HepG2 (cell line): ENCODE measurements around the gene MRPS21. TPM values are rescaled to one million over a fixed set of nuclear protein-coding genes. Genes with fewer than 3 reads are reported as not detected.

Experiments used
- FOXA3 ChIP-seq: IDR thresholded peaks from 2 replicates; pipeline ENCODE4 v1.6.1; 2016; ENCODE audit warnings: missing genetic modification reagents, missing compliant biosample characterization
- FOXK2 ChIP-seq: fragments of 450-650 bp; IDR thresholded peaks from 2 replicates; pipeline ENCODE4 v1.6.1; 2016
- IKZF5 ChIP-seq: IDR thresholded peaks from 2 replicates; pipeline ENCODE4 v1.6.1; 2018; ENCODE audit warnings: missing genetic modification reagents, mild to moderate bottlenecking, missing compliant biosample characterization
- IRX3 ChIP-seq: sonication (generic); formaldehyde crosslinking; IDR thresholded peaks from 2 replicates; pipeline ENCODE4 v1.8.1; 2023; ENCODE audit warnings: mild to moderate bottlenecking, low read depth, missing genetic modification reagents, borderline replicate concordance
- LCORL ChIP-seq, 2 experiments: fragments of 450-650 bp in 1 of 2; sonication (generic) in 1 of 2; formaldehyde crosslinking in 1 of 2; IDR thresholded peaks; 2 replicates each; pipeline versions ENCODE4 v1.5.0 to v1.6.1; 2017 to 2020; ENCODE audit warnings: antibody characterized with exemption in 1 of 2, missing genetic modification reagents in 1 of 2
- MNT ChIP-seq: fragments of 450-650 bp; IDR thresholded peaks from 2 replicates; pipeline ENCODE4 v1.6.1; 2016
- MZF1 ChIP-seq: sonication (generic); formaldehyde crosslinking; IDR thresholded peaks from 2 replicates; pipeline ENCODE4 v1.8.1; 2023; ENCODE audit warnings: mild to moderate bottlenecking, missing genetic modification reagents, borderline replicate concordance
- NFIB ChIP-seq: sonication (generic); formaldehyde crosslinking; IDR thresholded peaks from 2 replicates; pipeline ENCODE4 v1.9.0; 2021; ENCODE audit warnings: missing genetic modification reagents, mild to moderate bottlenecking, borderline replicate concordance
- PCBP1 ChIP-seq: fragments of 200-400 bp; formaldehyde crosslinking; IDR thresholded peaks from 2 replicates; pipeline ENCODE4 v1.6.1; 2017; ENCODE audit warnings: mild to moderate bottlenecking, low read depth, low read length, borderline replicate concordance
- RBFOX2 ChIP-seq: fragments of 200-400 bp; formaldehyde crosslinking; IDR thresholded peaks from 2 replicates; pipeline ENCODE4 v1.6.1; 2017; ENCODE audit warnings: low read depth, mild to moderate bottlenecking, low read length
- SIN3B ChIP-seq: fragments of 150-350 bp; IDR thresholded peaks from 2 replicates; pipeline ENCODE4 v1.6.1; 2014; ENCODE audit warnings: low read length
- SMAD3 ChIP-seq: sonication (generic); formaldehyde crosslinking; IDR thresholded peaks from 2 replicates; pipeline ENCODE4 v1.4.0; 2020; ENCODE audit warnings: missing genetic modification reagents
- TFE3 ChIP-seq: IDR thresholded peaks from 2 replicates; pipeline ENCODE4 v1.6.1; 2016
- ZBTB7B ChIP-seq: sonication (generic); formaldehyde crosslinking; IDR thresholded peaks from 2 replicates; pipeline ENCODE4 v1.4.0; 2020; ENCODE audit warnings: missing genetic modification reagents
- ZFP82 ChIP-seq: sonication (generic); formaldehyde crosslinking; IDR thresholded peaks from 2 replicates; pipeline ENCODE4 v1.5.1; 2020; ENCODE audit warnings: mild to moderate bottlenecking, missing genetic modification reagents, borderline replicate concordance
- ZNF430 ChIP-seq: sonication (generic); formaldehyde crosslinking; IDR thresholded peaks from 2 replicates; pipeline ENCODE4 v1.9.0; 2021; ENCODE audit warnings: mild to moderate bottlenecking, missing genetic modification reagents
- ZNF556 ChIP-seq: sonication (generic); formaldehyde crosslinking; IDR thresholded peaks from 2 replicates; pipeline ENCODE4 v1.4.0; 2020; ENCODE audit warnings: mild to moderate bottlenecking, missing genetic modification reagents, borderline replicate concordance
- ZNF749 ChIP-seq: sonication (generic); formaldehyde crosslinking; IDR thresholded peaks from 2 replicates; pipeline ENCODE4 v1.8.0; 2022; ENCODE audit warnings: mild to moderate bottlenecking, missing genetic modification reagents, moderate library complexity, borderline replicate concordance
- ZSCAN21 ChIP-seq: sonication (generic); formaldehyde crosslinking; IDR thresholded peaks from 2 replicates; pipeline ENCODE4 v1.8.0; 2022; ENCODE audit warnings: mild to moderate bottlenecking, missing genetic modification reagents, moderate library complexity, borderline replicate concordance
- polyA plus RNA-seq, 8 experiments: library from polyadenylated mRNA; depleted of rRNA in 3 of 8; stranded (reverse) in 7 of 8; unstranded in 1 of 8; fragments of >200 nt; fragmentation: Illumina TruSeq in 4 of 8; extraction: Trizol in 4 of 8; gene quantifications; 2 replicates each; pipeline versions ENCODE4 v1.2.1 to v1.2.3, GENCODE V29; 2011 to 2016; ENCODE audit warnings: low read depth in 4 of 8, missing spikeins in 1 of 8, mixed read lengths in 1 of 8; ENCODE audit not compliant: insufficient read depth in 1 of 8
- total RNA-seq, 5 experiments: library from RNA; depleted of rRNA; stranded (reverse); fragments of >200 nt; fragmentation: Illumina TruSeq; extraction: Trizol; gene quantifications; 2 replicates each; pipeline ENCODE4 v1.2.3, GENCODE V29; 2016; ENCODE audit warnings: low read depth in 1 of 5
- TF ChIP-seq, protein P1 (sequence below): sonication (generic); formaldehyde crosslinking; IDR thresholded peaks from 2 replicates; pipeline ENCODE4 v1.8.0; 2022; ENCODE audit warnings: mild to moderate bottlenecking, missing genetic modification reagents, moderate library complexity
- TF ChIP-seq, protein P2 (sequence below): sonication (generic); formaldehyde crosslinking; IDR thresholded peaks from 2 replicates; pipeline ENCODE4 v1.4.0; 2020; ENCODE audit warnings: missing genetic modification reagents, mild to moderate bottlenecking, borderline replicate concordance

Gene MRPS21
- total and polyA plus RNA-seq, 2 of the 13 experiments (the other 11 are each of a cell fraction or from before 2014, with no cell fraction given): 59.4 to 64.2 TPM

DNA sequence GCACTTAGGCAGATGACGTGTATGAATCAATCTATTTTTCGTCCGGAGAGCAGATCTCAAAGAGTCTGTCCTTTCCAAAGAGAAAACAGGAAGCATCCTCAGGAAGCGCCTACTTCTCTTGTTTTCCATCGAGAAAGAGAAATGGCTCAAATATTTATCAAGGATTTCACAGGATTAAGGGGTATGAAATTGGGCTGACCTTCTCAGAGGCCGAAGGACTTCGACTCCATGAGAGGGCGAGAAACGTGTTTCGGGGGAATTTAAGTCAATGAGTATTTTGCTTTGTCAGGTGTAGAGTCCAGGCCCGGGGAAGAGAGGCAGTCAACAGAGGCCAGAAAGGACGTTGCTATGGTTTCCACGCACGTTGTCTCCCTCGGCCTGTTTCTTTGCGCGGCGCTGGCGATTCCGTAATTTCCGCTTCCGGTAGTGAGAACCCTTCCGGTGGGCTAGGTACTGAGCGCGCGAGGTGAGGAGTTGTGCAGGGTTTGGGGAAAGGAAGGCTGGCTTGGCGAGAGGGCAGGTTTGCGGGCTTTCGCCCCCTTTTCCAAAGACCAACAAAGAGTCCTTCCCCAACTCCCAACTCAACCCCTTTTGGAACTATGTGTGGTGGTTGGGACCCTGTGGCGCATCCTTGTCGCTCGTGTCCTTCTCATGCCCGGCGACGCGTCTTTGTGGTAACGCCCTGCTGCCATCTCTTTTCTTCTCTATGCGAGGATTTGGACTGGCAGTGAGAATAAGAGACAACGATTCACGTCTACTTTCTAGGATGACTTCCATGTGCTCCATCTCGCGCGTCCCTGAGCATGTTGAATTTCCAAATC lies at the start of gene MRPS21 (continued):
- TF ChIP-seq IKZF5 (CRISPR knock-in tag): peak; percentile 79
- peak; percentile 73; the same call in 1 of the 2 replicates for TF ChIP-seq SMAD3 (CRISPR knock-in tag)
- peak; percentile 87 for TF ChIP-seq ZNF430
- TF ChIP-seq MZF1: 0 out of 2 replicates have a peak, but pooled peaks have one; percentile 28
- TF ChIP-seq, protein P1, sequence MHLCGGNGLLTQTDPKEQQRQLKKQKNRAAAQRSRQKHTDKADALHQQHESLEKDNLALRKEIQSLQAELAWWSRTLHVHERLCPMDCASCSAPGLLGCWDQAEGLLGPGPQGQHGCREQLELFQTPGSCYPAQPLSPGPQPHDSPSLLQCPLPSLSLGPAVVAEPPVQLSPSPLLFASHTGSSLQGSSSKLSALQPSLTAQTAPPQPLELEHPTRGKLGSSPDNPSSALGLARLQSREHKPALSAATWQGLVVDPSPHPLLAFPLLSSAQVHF: no peak
- TF ChIP-seq MNT: peak; percentile 89
- no peak for TF ChIP-seq ZBTB7B
- TF ChIP-seq ZNF749 (CRISPR knock-in tag): no peak
- peak; percentile 68 for TF ChIP-seq ZNF556 (CRISPR knock-in tag)
- TF ChIP-seq ZSCAN21 (CRISPR knock-in tag): no peak; the same call in none of the 2 replicates
- TF ChIP-seq LCORL (IDR thresholded peaks at IDR 0.05): no peak
- peak; percentile 47; the same call in 1 of the 2 replicates for TF ChIP-seq LCORL (CRISPR knock-in tag; IDR thresholded peaks at IDR 0.05)
- peak; percentile 82 for TF ChIP-seq RBFOX2
- peak; percentile 75 for TF ChIP-seq SIN3B
- TF ChIP-seq, protein P2, sequence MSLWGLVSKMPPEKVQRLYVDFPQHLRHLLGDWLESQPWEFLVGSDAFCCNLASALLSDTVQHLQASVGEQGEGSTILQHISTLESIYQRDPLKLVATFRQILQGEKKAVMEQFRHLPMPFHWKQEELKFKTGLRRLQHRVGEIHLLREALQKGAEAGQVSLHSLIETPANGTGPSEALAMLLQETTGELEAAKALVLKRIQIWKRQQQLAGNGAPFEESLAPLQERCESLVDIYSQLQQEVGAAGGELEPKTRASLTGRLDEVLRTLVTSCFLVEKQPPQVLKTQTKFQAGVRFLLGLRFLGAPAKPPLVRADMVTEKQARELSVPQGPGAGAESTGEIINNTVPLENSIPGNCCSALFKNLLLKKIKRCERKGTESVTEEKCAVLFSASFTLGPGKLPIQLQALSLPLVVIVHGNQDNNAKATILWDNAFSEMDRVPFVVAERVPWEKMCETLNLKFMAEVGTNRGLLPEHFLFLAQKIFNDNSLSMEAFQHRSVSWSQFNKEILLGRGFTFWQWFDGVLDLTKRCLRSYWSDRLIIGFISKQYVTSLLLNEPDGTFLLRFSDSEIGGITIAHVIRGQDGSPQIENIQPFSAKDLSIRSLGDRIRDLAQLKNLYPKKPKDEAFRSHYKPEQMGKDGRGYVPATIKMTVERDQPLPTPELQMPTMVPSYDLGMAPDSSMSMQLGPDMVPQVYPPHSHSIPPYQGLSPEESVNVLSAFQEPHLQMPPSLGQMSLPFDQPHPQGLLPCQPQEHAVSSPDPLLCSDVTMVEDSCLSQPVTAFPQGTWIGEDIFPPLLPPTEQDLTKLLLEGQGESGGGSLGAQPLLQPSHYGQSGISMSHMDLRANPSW (CRISPR knock-in tag): peak; percentile 31; the same call in 1 of the 2 replicates
- no peak for TF ChIP-seq NFIB (CRISPR knock-in tag)
- 0 out of 2 replicates have a peak, but pooled peaks have one; percentile 27 for TF ChIP-seq ZFP82 (CRISPR knock-in tag)
- TF ChIP-seq PCBP1: peak; percentile 86; the same call in 1 of the 2 replicates
- TF ChIP-seq IRX3 (CRISPR knock-in tag): no peak
- peak; percentile 54; the same call in 1 of the 2 replicates for TF ChIP-seq TFE3 (CRISPR knock-in tag)
- peak; percentile 91 for TF ChIP-seq FOXK2
- TF ChIP-seq FOXA3 (CRISPR knock-in tag): peak; percentile 70
